PC-3 (cell line): ENCODE measurements around the gene FBXO11. TPM values are rescaled to one million over a fixed set of nuclear protein-coding genes. Genes with fewer than 3 reads are reported as not detected.
"Not testable (repeated sequence)": the region's sequence is repeated elsewhere in the genome, so short reads cannot be mapped to it uniquely, and the experiment has no call there.

ENCODE experiments used
- ATAC-seq: fragments of 200-7000 bp; cut with Tn5 transposase; 2 replicates; pipeline ENCODE4 v1.9.1; 2020; ENCODE audit warnings: mild to moderate bottlenecking, moderate library complexity
- BruUV-seq: library from RNA; stranded (reverse); fragments of 400-500 nt; replicated peaks from 2 replicates; lab custom pipeline; 2021; lab: Mats Ljungman, UMichigan
- CTCF ChIA-PET: fragments of 300-600 bp; sonication (Branson Sonifier 250); formaldehyde crosslinking; loops from one replicate; lab custom pipeline; 2022; ENCODE audit warnings: antibody characterized with exemption; lab: Charles Lee
- POLR2A ChIA-PET: fragments of 300-600 bp; sonication (Branson Sonifier 250); formaldehyde crosslinking; loops from one replicate; lab custom pipeline; 2022; ENCODE audit warnings: antibody characterized with exemption; ENCODE audit not compliant: unreplicated experiment; lab: Charles Lee
- DNase-seq: peaks from one replicate; pipeline ENCODE4 v3.0.0-alpha.2; 2015
- H2AFZ ChIP-seq: fragments of 300-600 bp; sonication (generic); 2 replicates; pipeline ENCODE4 v1.6.0; 2016; ENCODE audit warnings: antibody characterized with exemption, low read length
- H3F3A ChIP-seq: fragments of 300-600 bp; sonication (generic); one replicate; pipeline ENCODE4 v1.6.0; 2017; ENCODE audit warnings: antibody characterized with exemption, low read length, control low read depth, mild to moderate bottlenecking; ENCODE audit not compliant: unreplicated experiment
- H3K27ac ChIP-seq: fragments of 300-600 bp; sonication (generic); 2 replicates; pipeline ENCODE4 v1.5.1; 2016; ENCODE audit warnings: mild to moderate bottlenecking, low read length
- H3K27me3 ChIP-seq: fragments of 300-600 bp; sonication (generic); 2 replicates; pipeline ENCODE4 v1.6.1; 2016; ENCODE audit warnings: low read length, mixed read lengths
- H3K36me3 ChIP-seq: fragments of 300-600 bp; sonication (generic); 2 replicates; pipeline ENCODE4 v1.6.1; 2016; ENCODE audit warnings: low read depth, mixed run types, low read length, mixed read lengths
- H3K4me1 ChIP-seq: fragments of 300-600 bp; sonication (generic); 2 replicates; pipeline ENCODE4 v1.5.1; 2016; ENCODE audit warnings: low read length; ENCODE audit not compliant: insufficient read depth
- H3K4me2 ChIP-seq: fragments of 300-600 bp; sonication (generic); 2 replicates; pipeline ENCODE4 v1.6.0; 2016; ENCODE audit warnings: low read length
- H3K4me3 ChIP-seq: fragments of 300-600 bp; sonication (generic); 2 replicates; pipeline ENCODE4 v1.5.1; 2016; ENCODE audit warnings: mild to moderate bottlenecking, low read length, mixed read lengths
- H3K79me2 ChIP-seq: fragments of 300-600 bp; sonication (generic); 2 replicates; pipeline ENCODE4 v1.6.1; 2017; ENCODE audit warnings: low read length, mixed read lengths
- H3K9ac ChIP-seq: fragments of 300-600 bp; sonication (generic); 2 replicates; pipeline ENCODE4 v1.6.0; 2016; ENCODE audit warnings: mild to moderate bottlenecking, low read length
- H3K9me2 ChIP-seq: fragments of 300-600 bp; sonication (generic); replicated peaks from 2 replicates; pipeline ENCODE4 v1.6.1; 2016; ENCODE audit warnings: mixed run types, low read length, mixed read lengths
- H3K9me3 ChIP-seq: fragments of 300-600 bp; sonication (generic); 2 replicates; pipeline ENCODE4 v1.6.1; 2016; ENCODE audit warnings: low read length, mixed read lengths
- H4K20me1 ChIP-seq: fragments of 300-600 bp; sonication (generic); 2 replicates; pipeline ENCODE4 v1.6.1; 2016; ENCODE audit warnings: low read length, mixed read lengths
- CTCF ChIP-seq: fragments of 300-600 bp; sonication (generic); conservative IDR thresholded peaks from 2 replicates; pipeline ENCODE4 v1.5.1; 2017; ENCODE audit warnings: antibody characterized with exemption, low read depth, mild to moderate bottlenecking, low read length
- EZH2 ChIP-seq: fragments of 300-600 bp; sonication (generic); IDR thresholded peaks from one replicate; pipeline ENCODE4 v1.6.1; 2017; ENCODE audit warnings: antibody characterized with exemption, mild to moderate bottlenecking, low read length; ENCODE audit not compliant: unreplicated experiment
- EZH2phosphoT487 ChIP-seq: fragments of 300-600 bp; sonication (generic); IDR thresholded peaks from 2 replicates; pipeline ENCODE4 v1.6.1; 2018; ENCODE audit warnings: mild to moderate bottlenecking, antibody characterized with exemption, low read length, borderline replicate concordance
- intact Hi-C: fragments of 100-400 bp; cut with micrococcal nuclease; formaldehyde crosslinking; loops from 2 replicates; pipeline ENCODE4 v1.9.0; 2023
- total RNA-seq: library from RNA; depleted of rRNA; stranded (reverse); fragments of >200 nt; gene quantifications from 2 replicates; pipeline ENCODE4 v1.2.3, GENCODE V29; 2014

FBXO11 gene
- total RNA-seq, 1 experiment from 2014 or later: 34.8 TPM

- ChIA-PET CTCF (no interaction called here), POLR2A (interaction anchor here (0.5 kb wide), 1 partner anchor 14 kb away, joined by 3 read pairs; no protein-coding TSS in a partner anchor)
- ATAC-seq (peak; percentile 7), DNase-seq (peak; percentile 26)
- no peak for TF ChIP-seq EZH2
- BruUV-seq: no TSS peak
- peaks cover 14% of the 10 kb centered on the region for H3K4me1 ChIP-seq
- peak overlapping the region; percentile 90 for H3K27ac ChIP-seq
- H3K27me3 ChIP-seq: no peaks in the 10 kb centered on the region
- peak overlapping the region; percentile 86 for H3K4me3 ChIP-seq
- H4K20me1 ChIP-seq: peaks cover 30% of the 10 kb centered on the region
- H3K9me3 ChIP-seq: no peaks in the 10 kb centered on the region
- H3K9ac ChIP-seq: peak overlapping the region; percentile 88
- peak overlapping the region; percentile 76 for H3K4me2 ChIP-seq
- H3K79me2 ChIP-seq: peaks cover 50% of the 10 kb centered on the region
- no peaks in the 10 kb centered on the region for H3K36me3 ChIP-seq
- H3F3A ChIP-seq: no peaks in the 10 kb centered on the region
- no peaks in the 10 kb centered on the region for H3K9me2 ChIP-seq
- peak overlapping the region; percentile 88 for H2AFZ ChIP-seq
- intact Hi-C loops: loop anchor here (1.0 kb wide), 2 partner anchors 201 to 515 kb away; no protein-coding TSS in a partner anchor
Observed at GRCh38 chr2:47905386-47906156, 727 bp downstream of the FBXO11 start.

GRCh38 chr2:47903781-47904490 lies 2.4 kb downstream of the FBXO11 start:
- Histone ChIP-seq H3K36me3 (no peaks in the 10 kb centered on the region), H4K20me1 (peaks cover 40% of the 10 kb centered on the region), H3K4me1 (peaks cover 14% of the 10 kb centered on the region), H3K4me2 (peak overlapping the region; percentile 88), H3F3A (no peaks in the 10 kb centered on the region), H3K9me2 (no peaks in the 10 kb centered on the region), H3K79me2 (peaks cover 67% of the 10 kb centered on the region), H3K4me3 (peak overlapping the region; percentile 92), H3K27me3 (no peaks in the 10 kb centered on the region), H3K9ac (peak overlapping the region; percentile 88), H3K9me3 (no peaks in the 10 kb centered on the region), H3K27ac (0 out of 2 replicates have a peak overlapping the region, but pooled peaks have one; percentile 23), H2AFZ (peak overlapping the region; percentile 62)
- ChIA-PET CTCF (no interaction called here), POLR2A (no interaction called here)
- ATAC-seq: no peak
- intact Hi-C loops: loop anchor here (5.0 kb wide), 1 partner anchor 37 kb away; no protein-coding TSS in a partner anchor
- peak; percentile 32 for DNase-seq
- TSS peak; percentile 29 for BruUV-seq
- TF ChIP-seq EZH2: no peak
- no peak for TF ChIP-seq EZH2phosphoT487
- TF ChIP-seq CTCF: no peak

DNA sequence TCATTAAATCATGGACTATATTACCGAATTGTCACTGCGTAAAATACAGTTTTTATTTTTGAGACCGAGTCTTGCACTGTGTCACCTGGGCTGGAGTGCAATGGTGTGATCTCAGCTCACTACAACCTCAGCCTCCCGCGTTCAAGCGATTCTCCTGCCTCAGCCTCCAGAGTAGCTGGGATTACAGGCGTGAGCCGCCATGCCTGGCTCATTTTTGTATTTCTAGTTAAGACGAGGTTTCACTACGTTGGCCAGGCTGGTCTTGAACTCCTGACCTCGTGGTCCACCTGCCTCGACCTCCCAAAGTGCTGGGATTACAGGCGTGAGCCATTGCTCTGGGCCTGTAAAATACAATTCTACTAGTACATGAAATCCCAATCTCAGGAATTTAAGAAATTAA lies 4.4 kb downstream of the FBXO11 start:
- H3K9me3 ChIP-seq, BruUV-seq, H3K4me2 ChIP-seq, H3K9ac ChIP-seq, CTCF ChIA-PET, ATAC-seq, H3K27ac ChIP-seq, DNase-seq, H3F3A ChIP-seq, H3K9me2 ChIP-seq, H2AFZ ChIP-seq, H3K36me3 ChIP-seq, H3K4me3 ChIP-seq, H3K27me3 ChIP-seq: not testable (repeated sequence)
- POLR2A ChIA-PET: interaction anchor here (0.6 kb wide), 1 partner anchor 252 kb away, joined by 3 read pairs; no protein-coding TSS in a partner anchor
- Histone ChIP-seq H3K4me1 (peaks cover 21% of the 10 kb centered on the region), H3K79me2 (peaks cover 87% of the 10 kb centered on the region), H4K20me1 (peaks cover 40% of the 10 kb centered on the region)
- intact Hi-C loops: loop anchor here (5.0 kb wide), 1 partner anchor 35 kb away; no protein-coding TSS in a partner anchor
